DND-41 (cell line): ENCODE results near the gene KBTBD4.

Experiments
- CTCF ChIP-seq: IDR thresholded peaks from 2 replicates; pipeline ENCODE4 v1.5.1; 2012; ENCODE audit warnings: borderline replicate concordance, low read length, moderate library complexity, mild to moderate bottlenecking; ENCODE audit not compliant: poor library complexity, severe bottlenecking; ENCODE audit errors: extremely low read depth
- EZH2 ChIP-seq: IDR thresholded peaks from 3 replicates; pipeline ENCODE4 v1.6.1; 2012; ENCODE audit warnings: borderline replicate concordance, low read depth, mild to moderate bottlenecking, moderate library complexity, low read length, inconsistent platforms; ENCODE audit not compliant: severe bottlenecking

- TF ChIP-seq CTCF (no peak), EZH2 (no peak)
Measured at GRCh38 chr11:47553406-47553743, 25.4 kb downstream of the KBTBD4 start.
